ENCODE data around the gene POPDC2.

- TF ChIP-seq EP300 (IDR thresholded peaks at IDR 0.05) (no peak), CTCF (IDR thresholded peaks at IDR 0.05) (no peak), POLR2AphosphoS5 (IDR thresholded peaks at IDR 0.05) (peak; percentile 13)
These were observed 4.0 kb upstream of the POPDC2 start for GRCh38 chr3:119664370-119664769.
